GM12892 (cell line): ENCODE measurements around the gene ERFE.

Experiments used
- POLR2A ChIP-seq: IDR thresholded peaks from 2 replicates; pipeline ENCODE4 v1.6.1; 2011; ENCODE audit warnings: low read depth, low read length, control low read depth
- POLR2AphosphoS5 ChIP-seq: IDR thresholded peaks from 2 replicates; pipeline ENCODE4 v1.6.1; 2011; ENCODE audit warnings: low read depth, low read length, control low read depth
- TAF1 ChIP-seq: IDR thresholded peaks from 2 replicates; pipeline ENCODE4 v1.6.1; 2011; ENCODE audit warnings: low read depth, mild to moderate bottlenecking, control low read depth, low read length, borderline replicate concordance

DNA sequence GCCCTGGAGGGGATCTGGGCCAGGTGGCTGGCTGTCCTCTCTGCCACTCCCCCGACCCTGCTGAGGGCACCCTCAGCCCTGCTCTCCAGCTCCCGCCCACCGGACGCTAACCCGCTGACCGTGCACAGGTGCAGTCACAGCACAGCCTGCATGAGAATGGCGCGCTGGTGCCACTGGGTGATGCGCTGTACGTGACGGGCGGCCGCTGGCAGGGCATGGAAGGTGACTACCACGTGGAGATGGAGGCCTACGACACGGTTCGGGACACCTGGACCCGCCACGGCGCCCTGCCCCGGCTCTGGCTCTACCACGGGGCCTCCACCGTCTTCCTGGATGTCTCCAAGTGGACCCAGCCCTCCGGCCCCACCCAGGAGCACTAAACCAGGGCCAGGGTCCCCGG lies 8.1 kb upstream of the ERFE start:
- TF ChIP-seq POLR2A (no peak), POLR2AphosphoS5 (no peak), TAF1 (no peak)
